ES-I3 (cell line): ENCODE data around the gene S1PR5.

Experiments used
- H3K36me3 ChIP-seq: 2 replicates; pipeline ENCODE4 v1.6.1; 2013; ENCODE audit warnings: mild to moderate bottlenecking, low read length, control low read depth, moderate library complexity; ENCODE audit not compliant: insufficient read depth
- H3K4me1 ChIP-seq: 2 replicates; pipeline ENCODE4 v1.6.1; 2013; ENCODE audit warnings: mild to moderate bottlenecking, control low read depth, low read length; ENCODE audit not compliant: insufficient read depth
- H3K9ac ChIP-seq: 2 replicates; pipeline ENCODE4 v1.6.1; 2013; ENCODE audit warnings: low read depth, mild to moderate bottlenecking, low read length, moderate library complexity
- H3K9me3 ChIP-seq: 2 replicates; pipeline ENCODE4 v1.6.1; 2013; ENCODE audit warnings: mild to moderate bottlenecking, low read length, moderate library complexity; ENCODE audit not compliant: control insufficient read depth, insufficient read depth

S1PR5 gene, protein sequence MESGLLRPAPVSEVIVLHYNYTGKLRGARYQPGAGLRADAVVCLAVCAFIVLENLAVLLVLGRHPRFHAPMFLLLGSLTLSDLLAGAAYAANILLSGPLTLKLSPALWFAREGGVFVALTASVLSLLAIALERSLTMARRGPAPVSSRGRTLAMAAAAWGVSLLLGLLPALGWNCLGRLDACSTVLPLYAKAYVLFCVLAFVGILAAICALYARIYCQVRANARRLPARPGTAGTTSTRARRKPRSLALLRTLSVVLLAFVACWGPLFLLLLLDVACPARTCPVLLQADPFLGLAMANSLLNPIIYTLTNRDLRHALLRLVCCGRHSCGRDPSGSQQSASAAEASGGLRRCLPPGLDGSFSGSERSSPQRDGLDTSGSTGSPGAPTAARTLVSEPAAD

DNA sequence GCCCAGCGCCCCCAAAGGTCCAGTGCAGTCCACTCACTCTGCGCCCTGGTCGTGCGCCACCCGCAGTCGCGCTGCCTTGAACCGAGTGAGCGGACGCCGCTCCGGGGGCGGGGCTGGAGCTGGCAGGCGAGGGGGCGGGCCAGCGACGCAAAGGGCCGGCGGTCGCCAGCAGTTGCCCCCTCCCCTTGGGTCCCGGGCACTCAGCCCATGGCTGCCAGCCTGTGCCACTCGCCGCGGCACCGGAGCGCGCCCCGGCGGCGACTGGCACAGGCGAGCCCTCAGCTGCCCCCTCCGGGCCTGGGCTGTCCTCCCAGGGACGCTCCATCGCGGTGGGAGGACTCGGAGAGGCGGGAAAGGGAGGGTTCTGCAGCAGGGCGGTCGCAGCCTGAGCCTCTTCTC is at the start of gene S1PR5:
TSS of gene S1PR5 (minus strand) at position 87 of the 399 bp plus-strand sequence. CDS start 2,436 bp downstream, outside the sequence.
- Histone ChIP-seq H3K9me3 (no peaks in the 10 kb centered on the region), H3K4me1 (0 out of 2 replicates have a peak, but pooled peaks cover 8% of the 10 kb centered on the region), H3K36me3 (no peaks in the 10 kb centered on the region), H3K9ac (peak within 1 kb of the TSS; percentile 85)

DNA sequence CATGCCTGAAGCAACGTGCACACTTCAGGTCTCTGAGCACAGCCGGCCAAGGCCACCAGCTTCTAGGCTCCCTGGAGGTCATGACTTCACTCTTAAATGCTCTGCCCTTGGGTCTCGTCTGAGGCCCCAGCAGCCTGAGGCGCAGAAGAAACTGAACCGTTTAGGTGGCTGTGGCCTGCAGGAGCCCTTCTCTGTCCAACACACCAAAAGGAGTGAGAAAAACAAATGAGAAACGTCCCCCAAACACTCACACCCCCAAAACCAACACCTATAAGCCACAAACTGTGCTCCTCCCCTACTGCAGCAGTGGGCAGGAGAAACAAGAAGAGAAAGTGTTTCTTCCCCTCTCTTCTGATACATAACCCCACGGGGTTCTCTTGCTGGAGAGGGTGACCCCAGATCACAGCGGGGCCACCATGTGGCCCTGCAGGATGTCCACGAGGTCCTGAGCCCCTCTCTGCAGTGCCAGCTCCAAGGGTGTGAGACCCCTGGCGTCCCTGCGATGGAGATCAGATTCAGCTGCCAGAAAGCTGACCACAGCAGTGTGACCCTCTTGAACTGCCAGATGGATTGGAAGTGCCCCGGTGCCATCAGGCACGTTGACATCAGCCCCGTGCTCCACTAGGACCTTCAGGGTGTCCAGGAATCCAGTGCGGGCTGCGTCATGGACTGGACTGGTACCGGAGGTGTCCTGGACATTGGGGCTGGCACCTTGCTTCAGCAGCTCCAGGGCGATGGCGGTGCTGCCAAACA is 49.6 kb upstream of the S1PR5 start:
- Histone ChIP-seq H3K9me3 (no peaks in the 10 kb centered on the region), H3K4me1 (no peaks in the 10 kb centered on the region), H3K9ac (no peak overlapping the region), H3K36me3 (peaks cover 1% of the 10 kb centered on the region; the same call in 1 of the 2 replicates)

DNA sequence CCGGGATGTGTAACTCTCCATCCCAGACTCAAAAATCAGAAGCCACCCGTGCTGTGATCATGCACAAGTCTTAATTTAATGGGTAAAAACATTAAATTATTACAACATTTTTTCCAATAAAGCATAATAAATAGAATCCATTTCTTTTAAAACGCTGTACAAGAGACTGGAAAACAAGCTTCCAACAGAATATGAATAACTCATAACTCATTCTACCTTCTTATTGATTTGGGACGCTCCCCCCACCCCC is 49.1 kb upstream of the S1PR5 start:
- H3K9ac ChIP-seq: no peak overlapping the region; the same call in 1 of the 2 replicates
- H3K9me3 ChIP-seq: no peaks in the 10 kb centered on the region
- H3K4me1 ChIP-seq: no peaks in the 10 kb centered on the region
- peaks cover 3% of the 10 kb centered on the region; the same call in 1 of the 2 replicates for H3K36me3 ChIP-seq

DNA sequence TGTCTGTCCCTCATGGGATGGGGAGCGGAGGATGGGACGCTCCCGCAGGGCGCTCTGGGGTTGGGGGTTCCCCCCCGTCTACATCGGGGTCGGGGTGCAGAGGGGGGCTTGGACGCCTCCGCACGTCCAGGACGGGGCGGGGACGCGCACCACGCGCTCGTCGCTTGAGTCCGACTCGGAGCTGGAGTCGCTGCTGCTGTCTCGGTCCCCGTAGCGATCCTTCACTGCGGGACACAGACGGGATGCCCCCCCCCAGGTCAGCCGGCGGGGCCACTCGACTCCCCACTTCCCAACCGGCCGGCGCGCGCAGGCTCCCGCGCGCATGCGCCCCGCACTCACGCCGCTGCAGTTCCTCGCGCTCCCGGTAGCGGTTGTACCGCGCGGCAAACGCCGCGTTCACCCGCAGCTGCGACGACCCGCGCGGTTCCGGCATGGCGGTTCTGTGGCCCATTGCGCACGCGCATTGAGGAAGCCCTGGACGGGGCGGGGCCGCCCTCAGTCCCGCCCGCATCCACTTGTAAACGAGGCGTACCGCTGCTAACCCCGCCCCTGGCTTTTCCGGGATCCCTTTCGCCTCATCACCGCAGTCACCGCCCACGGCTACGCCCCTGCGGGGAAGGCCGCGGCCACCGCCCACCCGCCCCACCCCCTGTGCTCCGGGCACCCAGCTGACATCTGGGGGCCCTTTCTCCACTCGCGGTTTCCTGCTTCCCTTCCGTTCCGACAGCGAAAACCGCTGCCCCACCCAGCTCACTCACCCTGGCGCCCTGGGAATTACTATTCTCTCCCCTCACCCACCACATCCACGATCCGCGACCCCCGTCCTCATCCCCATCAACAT is 48.5 kb upstream of the S1PR5 start, which contains the start of gene KRI1:
TSS of gene KRI1 (minus strand) at position 444 of the 841 bp plus-strand sequence. CDS start at position 433, 11 bp downstream.
- no peaks in the 10 kb centered on the region for H3K4me1 ChIP-seq
- H3K9me3 ChIP-seq: no peaks in the 10 kb centered on the region
- H3K9ac ChIP-seq: peak within 1 kb of the TSS; percentile 88
- peaks cover 3% of the 10 kb centered on the region; the same call in 1 of the 2 replicates for H3K36me3 ChIP-seq

DNA sequence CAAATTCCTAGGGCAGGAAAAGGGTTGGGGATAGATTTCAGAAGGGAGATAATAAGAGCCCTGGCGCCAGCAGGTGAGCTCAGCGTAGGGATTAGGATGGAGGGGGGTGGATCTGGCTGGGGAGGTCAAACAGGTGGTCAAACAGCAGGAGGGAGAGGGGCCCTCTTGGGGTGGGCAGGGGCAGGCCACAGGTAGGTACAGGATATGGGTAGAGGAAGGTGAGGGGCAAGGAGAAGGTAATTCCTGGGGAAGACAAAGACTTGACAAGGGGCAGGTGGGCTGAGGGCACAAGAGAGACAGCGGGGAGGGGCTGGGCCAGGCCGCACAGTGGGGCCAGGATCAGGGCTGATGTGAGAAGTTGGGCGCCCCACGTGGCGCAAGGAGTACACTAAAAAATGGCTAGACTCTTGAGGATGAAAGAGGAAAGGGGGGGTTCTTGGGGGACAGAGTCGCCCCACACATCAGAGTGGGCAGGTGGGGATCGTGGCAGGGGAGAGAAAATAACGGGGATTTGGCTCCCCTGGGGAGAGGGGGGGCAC is 47.9 kb upstream of the S1PR5 start:
- Histone ChIP-seq H3K9me3 (no peaks in the 10 kb centered on the region), H3K36me3 (peaks cover 7% of the 10 kb centered on the region; the same call in 1 of the 2 replicates), H3K4me1 (no peaks in the 10 kb centered on the region), H3K9ac (peak overlapping the region; percentile 88)

DNA sequence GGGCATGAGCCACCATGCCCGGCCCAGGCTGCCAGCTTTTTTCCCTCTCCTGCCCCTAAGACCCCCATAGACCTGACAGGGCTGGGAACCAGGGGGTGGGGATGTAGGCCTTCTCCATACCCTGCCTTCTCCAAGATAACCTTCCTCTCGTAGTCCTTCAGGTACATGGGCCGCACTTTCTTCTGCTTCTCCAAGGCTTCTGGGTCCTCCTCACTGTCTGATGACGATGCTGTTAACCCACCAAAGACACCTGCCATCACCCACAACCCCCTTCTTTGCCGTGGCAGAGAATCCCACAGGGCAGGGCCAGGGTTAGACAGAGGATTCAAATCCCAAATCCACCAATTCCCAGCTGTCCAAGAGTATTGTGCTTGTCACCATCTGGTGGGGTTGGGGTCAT is 45.4 kb upstream of the S1PR5 start:
- Histone ChIP-seq H3K9me3 (no peaks in the 10 kb centered on the region), H3K4me1 (no peaks in the 10 kb centered on the region), H3K9ac (no peak overlapping the region), H3K36me3 (peaks cover 13% of the 10 kb centered on the region)

DNA sequence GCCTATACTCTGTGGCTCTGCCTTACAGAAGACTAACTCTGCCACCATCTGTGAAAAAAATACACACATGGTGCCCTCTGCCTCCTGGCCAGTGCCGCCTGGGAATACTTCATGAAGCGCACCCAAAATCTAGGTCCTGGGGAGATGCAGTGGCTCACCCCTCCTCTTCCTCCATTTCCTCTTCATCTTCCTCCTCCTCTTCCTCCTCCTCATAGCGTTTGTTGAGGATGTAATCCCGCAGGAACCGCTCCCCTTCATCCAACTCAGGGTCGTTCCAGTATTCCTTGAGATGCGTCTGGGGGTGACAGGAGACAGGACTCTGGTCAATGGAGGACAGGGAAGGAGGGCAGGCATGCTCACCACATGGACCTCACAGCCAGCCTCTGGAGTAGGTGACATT is 42.9 kb upstream of the S1PR5 start:
- Histone ChIP-seq H3K36me3 (peaks cover 13% of the 10 kb centered on the region), H3K9me3 (no peaks in the 10 kb centered on the region), H3K9ac (no peak overlapping the region), H3K4me1 (no peaks in the 10 kb centered on the region)

DNA sequence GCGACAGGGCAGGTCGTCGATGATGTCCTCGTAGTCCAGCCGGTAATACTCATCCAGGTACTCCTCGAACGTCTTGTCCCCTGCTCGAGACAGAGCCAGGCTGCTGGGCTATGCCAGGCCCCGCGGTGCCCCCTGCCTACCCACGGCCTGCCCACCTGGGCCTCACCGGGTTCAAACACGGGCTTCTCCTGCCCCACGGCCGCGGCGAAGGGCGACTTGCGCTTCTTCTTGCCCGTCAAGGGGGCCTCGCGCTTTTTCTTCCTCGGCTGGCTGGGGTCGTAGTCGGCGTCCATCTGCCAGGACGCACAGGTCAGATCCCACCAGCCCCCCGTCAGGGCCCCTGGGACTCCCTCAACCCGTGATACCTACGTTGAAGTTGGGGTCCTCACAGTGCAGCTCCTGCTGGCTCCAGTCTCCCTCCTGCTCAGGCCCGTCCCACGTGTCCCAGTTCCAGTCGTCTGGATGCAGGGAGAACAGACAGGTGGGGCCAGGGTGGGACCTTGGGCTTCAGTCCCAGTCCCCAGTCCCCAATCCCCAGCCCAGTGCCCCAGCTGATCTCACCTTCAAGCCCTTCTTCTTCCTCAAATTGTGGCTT is 40.5 kb upstream of the S1PR5 start:
- peaks cover 13% of the 10 kb centered on the region for H3K36me3 ChIP-seq
- H3K9ac ChIP-seq: no peak overlapping the region
- no peaks in the 10 kb centered on the region for H3K4me1 ChIP-seq
- no peaks in the 10 kb centered on the region for H3K9me3 ChIP-seq

DNA sequence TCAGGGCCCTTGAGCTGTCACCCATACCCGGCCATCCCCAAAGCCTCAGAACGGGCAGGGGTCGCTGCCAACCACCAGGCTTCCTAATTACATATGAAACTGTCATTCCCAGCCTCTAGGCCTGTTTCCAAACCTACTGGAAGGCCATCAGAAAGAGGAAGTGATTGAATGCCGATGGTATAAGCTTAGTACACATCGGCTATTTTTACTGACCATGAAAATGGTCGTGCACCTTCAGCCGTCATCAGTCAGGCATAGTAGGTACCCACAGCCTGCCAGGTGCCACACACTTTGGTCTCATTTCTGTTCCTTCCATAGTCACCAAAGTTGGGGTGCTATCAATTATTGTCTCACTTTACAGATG is 38.3 kb upstream of the S1PR5 start:
- Histone ChIP-seq H3K9ac (no peak overlapping the region), H3K9me3 (no peaks in the 10 kb centered on the region), H3K4me1 (no peaks in the 10 kb centered on the region), H3K36me3 (peaks cover 10% of the 10 kb centered on the region)

DNA sequence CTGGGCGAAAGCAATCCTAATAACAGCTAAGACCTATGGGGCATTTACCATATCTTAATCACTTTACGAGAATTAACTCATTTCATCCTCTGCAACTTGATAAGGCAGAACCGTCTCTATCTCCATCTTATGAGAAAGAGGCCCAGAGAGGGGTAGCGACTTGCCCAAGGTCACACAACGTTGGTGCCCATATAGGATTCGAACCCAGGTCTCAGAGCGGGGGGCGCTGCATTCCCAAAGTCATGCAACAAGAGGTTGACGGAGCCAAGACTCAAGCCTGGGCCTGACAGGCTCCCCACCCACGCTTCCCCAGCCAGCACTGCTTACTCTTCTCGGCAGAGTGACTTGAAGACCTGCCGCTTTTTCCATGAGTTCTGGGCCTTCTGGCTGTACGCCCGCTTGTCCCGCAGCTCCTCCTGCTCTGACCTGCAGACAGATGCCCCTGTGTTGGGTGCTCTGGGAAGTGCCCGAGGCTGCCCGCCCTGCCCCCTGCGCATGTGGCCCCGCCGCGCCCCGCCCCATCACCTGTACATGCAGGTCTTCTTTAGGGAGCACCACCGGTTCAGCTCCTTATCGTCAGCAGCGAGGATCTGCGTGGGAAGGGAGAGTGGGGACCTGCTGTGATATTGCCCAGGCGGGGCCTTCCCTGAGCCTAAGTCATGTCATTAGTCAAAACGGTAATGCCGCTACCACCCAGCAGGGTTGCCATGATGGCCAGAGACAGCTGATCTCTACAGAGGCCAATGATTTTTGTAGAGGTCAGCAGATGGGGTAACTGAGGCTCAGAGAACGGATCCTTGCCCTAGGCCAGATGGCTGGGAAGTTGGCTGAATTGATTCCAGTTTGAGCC is 37.7 kb upstream of the S1PR5 start:
- H3K36me3 ChIP-seq: peaks cover 5% of the 10 kb centered on the region
- H3K9ac ChIP-seq: no peak overlapping the region
- H3K9me3 ChIP-seq: no peaks in the 10 kb centered on the region
- no peaks in the 10 kb centered on the region for H3K4me1 ChIP-seq

DNA sequence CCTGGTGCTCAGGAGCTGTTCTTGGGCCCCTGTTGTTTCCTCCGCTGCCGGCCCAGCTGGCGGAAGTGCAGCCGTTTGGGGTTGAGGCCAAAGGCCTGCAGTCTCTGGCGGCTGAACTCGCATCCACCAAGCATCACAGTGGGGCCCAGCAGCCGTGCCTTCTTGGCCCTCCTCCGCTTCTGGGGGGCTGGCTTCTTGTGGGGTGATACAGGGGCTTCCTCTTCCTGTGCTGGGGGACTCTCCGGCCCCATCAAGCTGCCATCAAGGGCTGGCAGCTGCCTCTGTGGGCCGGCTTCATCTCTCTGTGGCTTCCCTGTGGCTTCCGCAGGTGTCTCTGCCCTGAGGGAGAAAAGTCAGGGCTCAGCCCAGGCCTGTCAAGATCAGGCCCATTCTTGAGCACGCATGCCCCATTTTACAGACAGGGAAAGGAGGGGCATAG is 36.7 kb upstream of the S1PR5 start:
- Histone ChIP-seq H3K9ac (no peak overlapping the region), H3K4me1 (no peaks in the 10 kb centered on the region), H3K9me3 (no peaks in the 10 kb centered on the region), H3K36me3 (no peaks in the 10 kb centered on the region; the same call in none of the 2 replicates)

DNA sequence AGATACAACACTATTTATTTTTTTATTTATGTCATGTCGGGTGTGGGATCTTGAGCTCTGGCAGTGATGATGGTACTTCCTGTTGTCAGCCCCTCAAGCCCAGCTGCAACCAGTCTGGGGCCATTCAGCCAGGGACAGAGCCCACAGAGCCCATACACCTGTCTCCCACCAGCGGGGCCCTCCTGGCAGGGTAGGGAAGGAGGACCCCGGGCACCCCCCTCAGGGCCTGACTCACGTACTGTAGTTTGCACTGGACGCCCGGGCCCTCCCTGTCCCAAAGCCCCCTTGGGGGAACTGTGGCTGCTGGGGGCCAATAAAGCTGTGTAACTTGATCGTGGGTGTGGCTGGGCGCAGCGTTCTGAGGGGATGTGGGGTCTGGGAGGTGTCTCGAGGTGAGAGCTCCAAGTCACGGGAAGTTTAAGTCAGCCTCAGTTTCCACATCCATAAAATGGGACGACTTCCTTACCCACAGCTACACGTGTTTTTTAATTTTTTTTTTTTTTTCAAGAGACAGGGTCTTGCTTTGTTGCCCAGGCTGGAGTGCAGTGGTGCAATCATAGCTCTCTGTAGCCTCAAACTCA is 35.9 kb upstream of the S1PR5 start:
- Histone ChIP-seq H3K9ac (no peak overlapping the region), H3K9me3 (no peaks in the 10 kb centered on the region), H3K4me1 (no peaks in the 10 kb centered on the region), H3K36me3 (peaks cover 3% of the 10 kb centered on the region)
